ENCODE data around the gene TMEM176A. TPM values are rescaled to one million over a fixed set of nuclear protein-coding genes. Genes with fewer than 3 reads are reported as not detected.

Gene TMEM176A
- total and polyA plus RNA-seq, 2 experiments from 2014 or later, result 0.34 TPM; not detected in 1

DNA sequence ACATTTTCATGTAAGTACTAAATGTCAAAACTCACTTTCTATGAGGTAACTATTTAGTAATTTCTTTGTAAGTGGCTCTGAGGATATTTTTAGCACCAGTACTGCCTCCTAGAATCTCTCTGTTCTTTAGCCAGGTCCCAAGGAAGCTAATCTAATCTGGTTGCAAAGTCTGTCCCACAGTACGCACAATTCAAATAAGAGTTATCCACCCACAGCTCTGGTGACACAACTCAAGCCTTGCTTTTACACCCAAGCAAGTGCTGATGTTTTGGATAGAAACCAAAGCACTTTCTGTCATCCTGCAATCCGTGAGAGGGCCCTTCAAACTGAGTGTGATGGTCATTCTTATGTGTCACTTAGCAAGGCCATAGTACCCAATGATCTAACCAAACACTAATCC lies 48.9 kb upstream of the TMEM176A start (continued):
- TF ChIP-seq, protein P1, sequence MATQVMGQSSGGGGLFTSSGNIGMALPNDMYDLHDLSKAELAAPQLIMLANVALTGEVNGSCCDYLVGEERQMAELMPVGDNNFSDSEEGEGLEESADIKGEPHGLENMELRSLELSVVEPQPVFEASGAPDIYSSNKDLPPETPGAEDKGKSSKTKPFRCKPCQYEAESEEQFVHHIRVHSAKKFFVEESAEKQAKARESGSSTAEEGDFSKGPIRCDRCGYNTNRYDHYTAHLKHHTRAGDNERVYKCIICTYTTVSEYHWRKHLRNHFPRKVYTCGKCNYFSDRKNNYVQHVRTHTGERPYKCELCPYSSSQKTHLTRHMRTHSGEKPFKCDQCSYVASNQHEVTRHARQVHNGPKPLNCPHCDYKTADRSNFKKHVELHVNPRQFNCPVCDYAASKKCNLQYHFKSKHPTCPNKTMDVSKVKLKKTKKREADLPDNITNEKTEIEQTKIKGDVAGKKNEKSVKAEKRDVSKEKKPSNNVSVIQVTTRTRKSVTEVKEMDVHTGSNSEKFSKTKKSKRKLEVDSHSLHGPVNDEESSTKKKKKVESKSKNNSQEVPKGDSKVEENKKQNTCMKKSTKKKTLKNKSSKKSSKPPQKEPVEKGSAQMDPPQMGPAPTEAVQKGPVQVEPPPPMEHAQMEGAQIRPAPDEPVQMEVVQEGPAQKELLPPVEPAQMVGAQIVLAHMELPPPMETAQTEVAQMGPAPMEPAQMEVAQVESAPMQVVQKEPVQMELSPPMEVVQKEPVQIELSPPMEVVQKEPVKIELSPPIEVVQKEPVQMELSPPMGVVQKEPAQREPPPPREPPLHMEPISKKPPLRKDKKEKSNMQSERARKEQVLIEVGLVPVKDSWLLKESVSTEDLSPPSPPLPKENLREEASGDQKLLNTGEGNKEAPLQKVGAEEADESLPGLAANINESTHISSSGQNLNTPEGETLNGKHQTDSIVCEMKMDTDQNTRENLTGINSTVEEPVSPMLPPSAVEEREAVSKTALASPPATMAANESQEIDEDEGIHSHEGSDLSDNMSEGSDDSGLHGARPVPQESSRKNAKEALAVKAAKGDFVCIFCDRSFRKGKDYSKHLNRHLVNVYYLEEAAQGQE (IDR thresholded peaks at IDR 0.05; ENCODE audit: unreplicated experiment), result no peak

DNA sequence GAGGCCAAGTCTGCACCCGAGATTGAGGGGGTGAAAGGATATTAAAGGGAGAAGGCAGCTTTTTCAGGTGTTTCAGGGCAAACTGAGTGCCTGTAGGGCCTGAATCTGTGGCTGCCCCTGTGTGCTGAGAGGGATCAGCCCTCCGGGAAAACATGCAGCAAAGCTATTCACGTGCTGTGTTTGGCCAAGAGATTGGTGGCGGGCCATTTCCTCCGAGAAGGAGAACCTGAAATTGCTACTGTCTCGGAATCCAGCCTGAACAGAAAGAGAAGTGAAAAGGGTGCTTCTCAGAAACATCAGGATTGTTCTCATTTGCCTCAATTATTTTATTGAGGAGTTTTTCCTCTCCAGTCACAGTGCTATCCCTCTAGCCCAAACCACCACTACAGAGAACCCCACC lies 47.3 kb upstream of the TMEM176A start:
- Histone ChIP-seq H3K36me3 (ENCODE audit: insufficient read depth) (no peaks in the 10 kb centered on the region), H3F3A (replicated peaks; ENCODE audit: low read depth) (no peaks in the 10 kb centered on the region), H3K4me3 (no peak overlapping the region), H3K9me2 (ENCODE audit: insufficient read depth) (no peaks in the 10 kb centered on the region), H3K27me3 (ENCODE audit: insufficient read depth) (peaks cover 41% of the 10 kb centered on the region), H2AFZ (no peak overlapping the region), H3K4me1 (ENCODE audit: insufficient read depth) (no peaks in the 10 kb centered on the region), H4K20me1 (replicated peaks; ENCODE audit: insufficient read depth) (no peaks in the 10 kb centered on the region; the same call in 1 of the 2 replicates), H3K79me2 (replicated peaks; ENCODE audit: insufficient read depth) (no peaks in the 10 kb centered on the region), H3K27ac (ENCODE audit: low read depth) (no peak overlapping the region), H3K4me2 (no peak overlapping the region)
- H3K9me3 Mint-ChIP-seq, result no peaks in the 10 kb centered on the region
- H3K4me1 Mint-ChIP-seq, result no peaks in the 10 kb centered on the region
- no peak overlapping the region for H3K27ac Mint-ChIP-seq
- TF ChIP-seq CREB1 (CRISPR knock-in tag; IDR thresholded peaks at IDR 0.05; ENCODE audit: low read depth) (no peak), POLR2AphosphoS5 (IDR thresholded peaks at IDR 0.05; ENCODE audit: low read depth) (no peak), ZNF331 (CRISPR knock-in tag; IDR thresholded peaks at IDR 0.05; ENCODE audit: low read depth) (no peak)
- DNase-seq (ENCODE audit: low spot score) (no peak), ATAC-seq (no peak)
- no peak overlapping the region for H3K4me3 Mint-ChIP-seq
- no peaks in the 10 kb centered on the region for H3K36me3 Mint-ChIP-seq (ENCODE audit: low read depth)
- peaks cover 29% of the 10 kb centered on the region for H3K27me3 Mint-ChIP-seq (ENCODE audit: insufficient read depth, low read depth, poor library complexity)

GRCh38 chr7:150753826-150754603 lies 46.6 kb upstream of the TMEM176A start:
- no peak overlapping the region for H3K27ac Mint-ChIP-seq
- no peaks in the 10 kb centered on the region for H3K4me1 Mint-ChIP-seq
- Histone ChIP-seq H3K4me3 (no peak overlapping the region), H3K27me3 (ENCODE audit: insufficient read depth) (peaks cover 33% of the 10 kb centered on the region), H3K4me2 (no peak overlapping the region), H4K20me1 (replicated peaks; ENCODE audit: insufficient read depth) (no peaks in the 10 kb centered on the region; the same call in 1 of the 2 replicates), H3F3A (replicated peaks; ENCODE audit: low read depth) (no peaks in the 10 kb centered on the region), H3K36me3 (ENCODE audit: insufficient read depth) (no peaks in the 10 kb centered on the region), H3K27ac (ENCODE audit: low read depth) (no peak overlapping the region), H3K9me2 (ENCODE audit: insufficient read depth) (no peaks in the 10 kb centered on the region), H3K4me1 (ENCODE audit: insufficient read depth) (no peaks in the 10 kb centered on the region), H3K79me2 (replicated peaks; ENCODE audit: insufficient read depth) (no peaks in the 10 kb centered on the region), H2AFZ (no peak overlapping the region)
- no peak overlapping the region for H3K4me3 Mint-ChIP-seq
- no peaks in the 10 kb centered on the region for H3K9me3 Mint-ChIP-seq
- H3K27me3 Mint-ChIP-seq (ENCODE audit: insufficient read depth, low read depth, poor library complexity), result peaks cover 22% of the 10 kb centered on the region
- ATAC-seq, result peak; percentile 82
- H3K36me3 Mint-ChIP-seq (ENCODE audit: low read depth), result no peaks in the 10 kb centered on the region
- DNase-seq (ENCODE audit: low spot score), result peak; percentile 60
- TF ChIP-seq, protein P2, sequence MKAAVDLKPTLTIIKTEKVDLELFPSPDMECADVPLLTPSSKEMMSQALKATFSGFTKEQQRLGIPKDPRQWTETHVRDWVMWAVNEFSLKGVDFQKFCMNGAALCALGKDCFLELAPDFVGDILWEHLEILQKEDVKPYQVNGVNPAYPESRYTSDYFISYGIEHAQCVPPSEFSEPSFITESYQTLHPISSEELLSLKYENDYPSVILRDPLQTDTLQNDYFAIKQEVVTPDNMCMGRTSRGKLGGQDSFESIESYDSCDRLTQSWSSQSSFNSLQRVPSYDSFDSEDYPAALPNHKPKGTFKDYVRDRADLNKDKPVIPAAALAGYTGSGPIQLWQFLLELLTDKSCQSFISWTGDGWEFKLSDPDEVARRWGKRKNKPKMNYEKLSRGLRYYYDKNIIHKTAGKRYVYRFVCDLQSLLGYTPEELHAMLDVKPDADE (IDR thresholded peaks at IDR 0.05), result no peak
- TF ChIP-seq CTCF (conservative IDR thresholded peaks at IDR 0.05; ENCODE audit: low read depth in 2 of 2) (peak; percentile 64 to 72), STAT1 (IDR thresholded peaks at IDR 0.05; ENCODE audit: unreplicated experiment) (no peak)
